22Rv1 (cell line): Measurements from ENCODE around the gene TRPV2.

Experiments
- CTCF ChIP-seq: fragments of 450-650 bp; IDR thresholded peaks from 2 replicates; pipeline ENCODE4 v1.5.1; 2017; ENCODE audit warnings: mild to moderate bottlenecking
- ZFX ChIP-seq: fragments of 450-650 bp; IDR thresholded peaks from 2 replicates; pipeline ENCODE4 v1.6.1; 2017; ENCODE audit warnings: antibody characterized with exemption, borderline replicate concordance

DNA sequence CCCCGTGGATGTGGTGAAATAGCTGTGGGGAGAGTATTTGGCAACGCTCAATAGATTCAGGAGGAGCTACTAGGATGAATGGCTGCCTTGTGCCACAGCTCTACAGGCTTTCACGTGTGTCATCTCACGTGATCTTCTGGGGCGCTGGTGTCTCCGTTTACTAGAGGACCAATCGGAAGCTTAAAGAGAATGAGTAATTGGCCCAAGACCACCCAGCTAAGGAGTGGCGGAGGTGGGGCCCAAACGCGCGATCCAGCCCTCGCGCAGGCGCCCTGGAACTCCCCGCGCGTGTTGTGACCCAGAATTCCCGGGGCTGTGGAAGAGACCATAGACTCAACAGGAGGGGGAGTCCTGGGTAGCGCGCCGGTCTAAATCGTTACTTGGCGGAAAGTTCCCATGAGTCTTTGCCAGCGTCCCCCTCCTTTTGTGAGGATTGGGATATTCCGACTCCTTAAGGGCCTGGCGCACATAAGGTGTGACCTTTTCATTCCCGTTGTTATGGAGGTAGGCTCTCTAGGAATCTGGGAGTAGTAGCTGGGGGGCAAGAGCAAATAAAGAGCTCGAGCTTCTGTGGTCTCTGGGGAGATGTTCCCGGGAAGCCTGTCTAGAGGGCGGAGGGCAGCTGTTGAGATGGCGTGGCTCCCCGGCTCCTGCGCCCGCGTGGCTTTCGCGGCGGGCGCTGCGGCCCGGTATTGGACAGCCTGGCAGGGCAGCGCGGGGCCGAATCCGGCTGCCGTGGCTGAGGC lies 23.4 kb downstream of the TRPV2 start:
- TF ChIP-seq CTCF (no peak), ZFX (no peak)
